Neural progenitor cell (in vitro differentiated cells): ENCODE data around the gene RPTOR. TPM values are rescaled to one million over a fixed set of nuclear protein-coding genes. Genes with fewer than 3 reads are reported as not detected.

Source experiments
- DNase-seq: peaks from one replicate; pipeline ENCODE4 v3.0.0-alpha.2; 2016; ENCODE audit warnings: low spot score
- H2AFZ ChIP-seq: fragments of 200-600 bp; sonication (generic); replicated peaks from 2 replicates; pipeline ENCODE4 v1.6.1; 2016; ENCODE audit warnings: antibody characterized with exemption
- H3F3A ChIP-seq: fragments of 200-600 bp; sonication (generic); 2 replicates; pipeline ENCODE4 v1.6.1; 2016; ENCODE audit warnings: antibody characterized with exemption, low read depth
- H3K27ac ChIP-seq: fragments of 200-600 bp; sonication (generic); 2 replicates; pipeline ENCODE4 v1.5.1; 2016; ENCODE audit warnings: mild to moderate bottlenecking
- H3K27me3 ChIP-seq: fragments of 200-600 bp; sonication (generic); 2 replicates; pipeline ENCODE4 v1.6.1; 2016; ENCODE audit warnings: mild to moderate bottlenecking, moderate library complexity
- H3K36me3 ChIP-seq: fragments of 200-600 bp; sonication (generic); 2 replicates; pipeline ENCODE4 v1.5.1; 2016
- H3K4me1 ChIP-seq: fragments of 200-600 bp; sonication (generic); 2 replicates; pipeline ENCODE4 v1.6.1; 2016; ENCODE audit warnings: mixed run types
- H3K4me2 ChIP-seq: fragments of 200-600 bp; sonication (generic); 2 replicates; pipeline ENCODE4 v1.6.1; 2016
- H3K4me3 ChIP-seq: fragments of 200-600 bp; sonication (generic); 2 replicates; pipeline ENCODE4 v1.5.1; 2016
- H3K79me2 ChIP-seq: fragments of 200-600 bp; sonication (generic); 2 replicates; pipeline ENCODE4 v1.6.1; 2016; ENCODE audit warnings: low read depth
- H3K9ac ChIP-seq: fragments of 200-600 bp; sonication (generic); 2 replicates; pipeline ENCODE4 v1.6.1; 2016
- H3K9me3 ChIP-seq: fragments of 200-600 bp; sonication (generic); 2 replicates; pipeline ENCODE4 v1.5.1; 2016; ENCODE audit warnings: low read depth
- H4K20me1 ChIP-seq: fragments of 200-600 bp; sonication (generic); 2 replicates; pipeline ENCODE4 v1.6.1; 2016; ENCODE audit warnings: low read depth
- H3K27ac Mint-ChIP-seq: 3 replicates; pipeline ENCODE4 v1.8.0; 2021; ENCODE audit warnings: mixed read lengths
- H3K27me3 Mint-ChIP-seq: 2 replicates; pipeline ENCODE4 v1.8.0; 2022; ENCODE audit warnings: low read depth, mild to moderate bottlenecking, inconsistent platforms, moderate library complexity, mixed read lengths; ENCODE audit not compliant: insufficient read depth
- H3K36me3 Mint-ChIP-seq: 3 replicates; pipeline ENCODE4 v1.8.0; 2021; ENCODE audit warnings: mixed read lengths
- H3K4me1 Mint-ChIP-seq: 3 replicates; pipeline ENCODE4 v1.8.0; 2021; ENCODE audit warnings: mixed read lengths
- H3K4me3 Mint-ChIP-seq: 3 replicates; pipeline ENCODE4 v1.8.0; 2021; ENCODE audit warnings: mild to moderate bottlenecking, moderate library complexity, mixed read lengths
- H3K9me3 Mint-ChIP-seq: 3 replicates; pipeline ENCODE4 v1.8.0; 2020; ENCODE audit warnings: mixed read lengths
- EZH2 ChIP-seq: fragments of 200-600 bp; sonication (generic); IDR thresholded peaks from 2 replicates; pipeline ENCODE4 v1.6.1; 2017; ENCODE audit warnings: antibody characterized with exemption, mild to moderate bottlenecking, moderate library complexity
- EZH2phosphoT487 ChIP-seq: fragments of 200-600 bp; sonication (generic); IDR thresholded peaks from 2 replicates; pipeline ENCODE4 v1.6.1; 2017; ENCODE audit warnings: antibody characterized with exemption
- total RNA-seq: library from RNA; depleted of rRNA; stranded (reverse); fragments of >200 nt; gene quantifications from 2 replicates; pipeline ENCODE4 v1.2.3, GENCODE V29; 2015; ENCODE audit warnings: low replicate concordance
- TF ChIP-seq, protein P1 (sequence below): fragments of 200-600 bp; sonication (generic); IDR thresholded peaks from 2 replicates; pipeline ENCODE4 v1.5.1; 2017; ENCODE audit warnings: antibody characterized with exemption, mild to moderate bottlenecking

RPTOR gene
- total RNA-seq, 1 donor from 2014 or later: 7.4 TPM

DNA sequence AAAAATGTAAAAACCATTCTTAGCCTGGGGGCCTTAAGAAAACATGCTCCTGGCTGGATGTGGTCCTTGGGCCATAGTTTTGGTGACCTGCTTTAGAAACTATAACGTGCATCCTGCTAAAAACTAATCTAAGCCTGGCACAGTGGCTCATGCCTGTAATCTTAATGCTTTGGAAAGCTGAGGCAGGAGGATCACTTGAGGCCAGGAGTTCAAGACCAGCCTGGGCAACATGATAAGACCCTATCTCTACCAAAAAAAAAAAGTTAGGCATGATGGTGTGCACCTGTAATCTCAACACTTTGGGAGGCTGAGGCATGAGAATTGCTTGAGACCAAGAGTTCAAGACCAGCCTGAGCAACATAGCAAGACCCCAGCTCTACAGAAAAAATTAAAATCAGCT lies 263.2 kb downstream of the RPTOR start:
- no peaks in the 10 kb centered on the region for H4K20me1 ChIP-seq
- H3K4me1 Mint-ChIP-seq: peaks cover 3% of the 10 kb centered on the region
- H3F3A ChIP-seq: no peaks in the 10 kb centered on the region
- DNase-seq: no peak
- no peak overlapping the region for H3K4me3 Mint-ChIP-seq
- H3K27me3 Mint-ChIP-seq: no peaks in the 10 kb centered on the region
- H3K27me3 ChIP-seq: no peaks in the 10 kb centered on the region
- no peak overlapping the region for H2AFZ ChIP-seq
- peaks cover 9% of the 10 kb centered on the region for H3K36me3 ChIP-seq
- H3K27ac Mint-ChIP-seq: no peak overlapping the region
- no peaks in the 10 kb centered on the region for H3K79me2 ChIP-seq
- TF ChIP-seq EZH2: no peak
- TF ChIP-seq, protein P1, sequence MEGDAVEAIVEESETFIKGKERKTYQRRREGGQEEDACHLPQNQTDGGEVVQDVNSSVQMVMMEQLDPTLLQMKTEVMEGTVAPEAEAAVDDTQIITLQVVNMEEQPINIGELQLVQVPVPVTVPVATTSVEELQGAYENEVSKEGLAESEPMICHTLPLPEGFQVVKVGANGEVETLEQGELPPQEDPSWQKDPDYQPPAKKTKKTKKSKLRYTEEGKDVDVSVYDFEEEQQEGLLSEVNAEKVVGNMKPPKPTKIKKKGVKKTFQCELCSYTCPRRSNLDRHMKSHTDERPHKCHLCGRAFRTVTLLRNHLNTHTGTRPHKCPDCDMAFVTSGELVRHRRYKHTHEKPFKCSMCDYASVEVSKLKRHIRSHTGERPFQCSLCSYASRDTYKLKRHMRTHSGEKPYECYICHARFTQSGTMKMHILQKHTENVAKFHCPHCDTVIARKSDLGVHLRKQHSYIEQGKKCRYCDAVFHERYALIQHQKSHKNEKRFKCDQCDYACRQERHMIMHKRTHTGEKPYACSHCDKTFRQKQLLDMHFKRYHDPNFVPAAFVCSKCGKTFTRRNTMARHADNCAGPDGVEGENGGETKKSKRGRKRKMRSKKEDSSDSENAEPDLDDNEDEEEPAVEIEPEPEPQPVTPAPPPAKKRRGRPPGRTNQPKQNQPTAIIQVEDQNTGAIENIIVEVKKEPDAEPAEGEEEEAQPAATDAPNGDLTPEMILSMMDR: no peak
- TF ChIP-seq EZH2phosphoT487: no peak
- peaks cover 11% of the 10 kb centered on the region for H3K9me3 Mint-ChIP-seq
- peaks cover 9% of the 10 kb centered on the region for H3K4me1 ChIP-seq
- no peak overlapping the region for H3K9ac ChIP-seq
- peaks cover 10% of the 10 kb centered on the region for H3K9me3 ChIP-seq
- H3K27ac ChIP-seq: no peak overlapping the region
- no peak overlapping the region for H3K4me3 ChIP-seq
- H3K4me2 ChIP-seq: no peak overlapping the region
- peaks cover 18% of the 10 kb centered on the region for H3K36me3 Mint-ChIP-seq

DNA sequence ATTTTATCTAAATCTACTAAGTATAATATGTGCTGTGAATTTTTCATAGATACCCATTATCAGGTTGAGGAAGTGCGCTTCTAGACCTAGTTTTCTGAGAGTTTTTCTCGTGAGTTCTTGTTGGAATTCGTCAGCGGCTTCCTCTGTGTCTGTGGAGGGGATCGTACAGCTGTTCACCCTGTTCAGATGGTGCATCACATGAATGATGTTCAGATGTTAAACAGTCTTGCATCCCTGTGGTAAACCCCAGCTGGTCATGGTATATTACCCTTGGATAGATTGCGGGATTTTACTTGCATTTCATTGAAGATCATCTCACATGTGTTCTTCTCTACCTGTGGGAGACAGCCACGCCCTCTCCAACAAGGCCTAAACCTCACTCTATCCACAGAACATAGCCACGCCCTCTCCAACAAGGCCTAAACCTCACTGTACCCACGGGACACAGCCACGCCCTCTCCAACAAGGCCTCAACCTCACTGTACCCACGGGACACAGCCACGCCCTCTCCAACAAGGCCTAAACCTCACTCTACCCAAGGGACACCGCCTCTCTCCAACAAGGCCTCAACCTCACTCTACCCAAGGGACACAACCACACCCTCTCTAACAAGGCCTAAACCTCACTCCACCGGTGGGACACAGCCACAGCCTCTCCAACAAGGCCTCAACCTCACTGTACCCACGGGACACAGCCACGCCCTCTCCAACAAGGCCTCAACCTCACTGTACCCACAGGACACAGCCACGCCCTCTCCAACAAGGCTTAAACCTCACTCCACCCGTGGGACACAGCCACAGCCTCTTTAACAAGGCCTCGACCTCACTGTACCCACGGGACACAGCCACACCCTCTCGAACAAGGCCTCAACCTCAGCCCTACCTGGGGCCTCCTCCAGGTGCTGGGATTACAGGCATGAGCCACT lies 266.8 kb downstream of the RPTOR start:
- H4K20me1 ChIP-seq: no peaks in the 10 kb centered on the region
- Mint-ChIP-seq H3K27ac (no peak overlapping the region), H3K4me1 (peaks cover 4% of the 10 kb centered on the region), H3K4me3 (no peak overlapping the region), H3K27me3 (no peaks in the 10 kb centered on the region), H3K36me3 (peaks cover 14% of the 10 kb centered on the region), H3K9me3 (peaks cover 7% of the 10 kb centered on the region)
- DNase-seq: no peak
- H3K36me3 ChIP-seq: peaks cover 6% of the 10 kb centered on the region
- no peak overlapping the region for H2AFZ ChIP-seq
- H3K79me2 ChIP-seq: no peaks in the 10 kb centered on the region
- no peak overlapping the region for H3K4me2 ChIP-seq
- H3K9ac ChIP-seq: no peak overlapping the region
- TF ChIP-seq EZH2phosphoT487: no peak
- TF ChIP-seq EZH2: no peak
- TF ChIP-seq, protein P1: no peak
- no peaks in the 10 kb centered on the region for H3F3A ChIP-seq
- H3K27ac ChIP-seq: no peak overlapping the region
- H3K4me1 ChIP-seq: no peaks in the 10 kb centered on the region
- H3K9me3 ChIP-seq: peaks cover 9% of the 10 kb centered on the region
- no peak overlapping the region for H3K4me3 ChIP-seq
- H3K27me3 ChIP-seq: no peaks in the 10 kb centered on the region

DNA sequence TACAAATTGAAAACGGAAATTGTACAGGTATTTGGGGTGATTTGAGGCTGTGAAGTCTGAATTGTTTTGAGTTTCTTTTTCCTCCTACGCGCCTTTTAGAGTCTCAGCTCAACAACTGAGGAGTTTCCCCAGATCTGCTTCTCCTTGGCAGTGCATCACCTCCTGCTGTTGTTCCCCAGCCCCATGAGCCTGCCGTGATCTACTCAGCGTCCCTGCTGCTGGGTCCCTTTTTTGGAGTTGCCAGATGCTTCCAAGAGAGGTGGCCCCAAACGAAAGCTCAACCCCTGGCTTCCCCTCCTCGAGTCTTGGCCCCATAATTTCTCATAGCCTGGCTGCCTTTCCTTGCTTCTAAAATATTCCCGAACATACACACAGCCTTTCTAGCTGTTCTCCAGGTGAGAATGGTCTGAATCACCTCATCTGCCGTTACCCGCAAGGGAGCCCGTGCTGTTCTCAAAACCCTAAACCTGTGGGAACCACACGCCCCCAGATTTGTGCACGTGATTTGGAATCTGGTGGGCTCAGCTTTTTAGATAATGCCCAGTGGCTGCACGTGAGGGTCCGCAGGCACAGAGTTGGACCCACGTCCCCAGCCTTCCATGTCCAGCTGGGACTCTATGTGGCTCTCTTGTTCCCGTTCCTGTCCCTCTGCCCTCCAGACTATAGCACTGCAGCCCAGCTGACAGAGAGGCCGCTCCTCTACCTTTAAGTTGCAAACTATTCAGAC lies 267.9 kb downstream of the RPTOR start:
- no peaks in the 10 kb centered on the region for H3K9me3 ChIP-seq
- no peaks in the 10 kb centered on the region for H4K20me1 ChIP-seq
- H3K4me1 ChIP-seq: no peaks in the 10 kb centered on the region
- no peaks in the 10 kb centered on the region for H3F3A ChIP-seq
- Mint-ChIP-seq H3K4me3 (no peak overlapping the region), H3K27ac (no peak overlapping the region), H3K9me3 (no peaks in the 10 kb centered on the region), H3K36me3 (peaks cover 10% of the 10 kb centered on the region), H3K27me3 (no peaks in the 10 kb centered on the region), H3K4me1 (peaks cover 4% of the 10 kb centered on the region)
- no peak for DNase-seq
- H3K4me3 ChIP-seq: no peak overlapping the region
- H2AFZ ChIP-seq: no peak overlapping the region
- no peaks in the 10 kb centered on the region for H3K79me2 ChIP-seq
- H3K27me3 ChIP-seq: no peaks in the 10 kb centered on the region
- no peak overlapping the region for H3K4me2 ChIP-seq
- H3K36me3 ChIP-seq: no peaks in the 10 kb centered on the region
- no peak for TF ChIP-seq EZH2
- TF ChIP-seq EZH2phosphoT487: no peak
- TF ChIP-seq, protein P1: no peak
- H3K27ac ChIP-seq: no peak overlapping the region
- no peak overlapping the region for H3K9ac ChIP-seq
